Measurements from ENCODE around the gene ZNF57. TPM values are rescaled to one million over a fixed set of nuclear protein-coding genes. Genes with fewer than 3 reads are reported as not detected.
"Not testable (repeated sequence)": the region's sequence is repeated elsewhere in the genome, so short reads cannot be mapped to it uniquely, and the experiment has no call there.

Gene ZNF57
- total RNA-seq, 1 experiment from 2014 or later, result 5.8 TPM

DNA sequence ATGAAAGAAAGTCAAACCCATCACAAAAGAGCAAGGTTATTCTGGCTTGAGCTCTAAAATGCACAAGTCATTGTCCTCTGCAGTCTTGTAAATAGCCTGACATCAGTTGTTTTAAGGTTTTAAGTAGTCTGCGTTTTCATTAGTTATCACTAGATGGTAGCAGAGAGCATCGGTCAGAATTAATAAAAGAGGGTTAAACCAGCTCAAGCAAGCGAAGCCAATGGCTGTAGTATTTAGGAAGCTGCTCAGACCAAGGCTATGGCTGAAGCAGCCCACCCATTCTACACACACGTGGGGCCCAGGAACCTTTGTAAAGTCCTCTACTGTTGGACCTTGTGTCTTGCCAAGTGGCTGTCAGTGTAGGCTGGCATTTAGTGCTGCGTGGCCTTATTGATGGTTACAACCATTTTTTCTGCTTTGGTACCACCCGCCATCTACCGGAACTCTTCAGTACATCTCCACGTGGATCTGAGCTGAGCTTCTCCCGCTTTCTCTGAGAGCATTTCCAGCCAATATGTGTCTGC lies 13.3 kb upstream of the ZNF57 start:
- ChIA-PET POLR2A (interaction anchor here (0.6 to 2.6 kb wide), 3 partner anchors 13 to 109 kb away, joined by 8 to 20 read pairs (median 8); partner anchors contain the start of gene ZNF57), CTCF (interaction anchor here (0.5 to 2.3 kb wide), 12 partner anchors 13 to 411 kb away, joined by 3 to 23 read pairs (median 4); partner anchors contain the start of genes THOP1, ZNF555, ZNF556 and ZNF57)
- no TSS peak for BruUV-seq (replicated peaks)
- no peaks in the 10 kb centered on the region for H3K27me3 Mint-ChIP-seq (ENCODE audit: insufficient read depth, unreplicated experiment)
- H3K4me3 Mint-ChIP-seq (ENCODE audit: unreplicated experiment), result peak overlapping the region; percentile 66
- Histone ChIP-seq H3K4me1 (0 out of 2 replicates have a peak, but pooled peaks cover 5% of the 10 kb centered on the region), H3K9me3 (peaks cover 3% of the 10 kb centered on the region; the same call in 1 of the 2 replicates), H3K36me3 (ENCODE audit: control insufficient read depth, insufficient read depth, low read length) (no peaks in the 10 kb centered on the region), H3K27me3 (replicated peaks; ENCODE audit: control insufficient read depth, insufficient read depth, low read length) (no peaks in the 10 kb centered on the region), H3K4me3 (ENCODE audit: low read depth, low read length) (peak overlapping the region; percentile 10; the same call in 1 of the 2 replicates)
- peak; percentile 58 to 65 for TF ChIP-seq CTCF (IDR thresholded peaks at IDR 0.05; ENCODE audit: insufficient read depth in 1 of 2, low read depth in 1 of 2, low read length in 1 of 2, severe bottlenecking in 1 of 2, unreplicated experiment in 1 of 2)
- no peaks in the 10 kb centered on the region for H3K9me3 Mint-ChIP-seq (ENCODE audit: unreplicated experiment)
- H3K4me1 Mint-ChIP-seq (ENCODE audit: low read depth, unreplicated experiment), result peaks cover 11% of the 10 kb centered on the region
- peak in 1 of 2 experiments; percentile 60 for DNase-seq
- intact Hi-C loops (cut with micrococcal nuclease; ENCODE audit: unreplicated experiment), result loop anchor here (1.0 kb wide), 1 partner anchor 57 kb away; the partner anchor contains the start of gene ZNF77
- peak overlapping the region; percentile 59 for H3K27ac Mint-ChIP-seq (ENCODE audit: unreplicated experiment)
- peaks cover 21% of the 10 kb centered on the region for H3K36me3 Mint-ChIP-seq (ENCODE audit: insufficient read depth, unreplicated experiment)

DNA sequence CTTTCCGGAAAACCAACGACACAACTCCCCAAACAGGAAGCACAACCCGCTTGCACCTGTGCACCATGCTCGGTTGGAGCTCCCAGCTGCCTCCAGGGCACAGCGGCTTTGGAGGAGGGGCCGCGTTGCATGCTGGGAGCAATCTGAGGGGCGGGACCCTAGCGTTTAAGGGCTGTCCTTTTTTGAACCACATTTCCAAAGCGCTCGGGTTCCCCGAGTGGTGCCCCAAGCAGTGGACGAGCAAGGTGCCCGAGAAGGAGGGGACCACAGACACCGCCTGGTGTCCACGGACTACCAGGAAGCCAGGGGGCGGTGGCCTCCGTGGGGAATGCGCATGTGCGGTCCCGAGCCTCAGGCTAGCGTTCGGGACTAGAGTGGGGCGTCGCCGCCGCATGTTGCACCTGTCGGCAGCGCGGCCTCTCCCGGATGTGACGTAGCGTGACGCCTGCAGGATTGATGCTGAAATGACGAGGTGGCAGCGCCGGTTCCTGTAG lies 11.9 kb upstream of the ZNF57 start:
- CTCF ChIA-PET, result interaction anchor here (0.5 to 2.3 kb wide), 5 partner anchors 12 to 240 kb away, joined by 3 to 23 read pairs (median 10); partner anchors contain the start of genes TLE6, ZNF555 and ZNF57

GRCh38 chr19:2890531-2890930 lies 10.2 kb upstream of the ZNF57 start:
- H3K4me3 Mint-ChIP-seq (ENCODE audit: unreplicated experiment), result not testable (repeated sequence)
- CTCF ChIA-PET, result interaction anchor here (0.5 kb wide), 1 partner anchor 205 kb away, joined by 3 read pairs; no protein-coding TSS in a partner anchor

More for the DNA sequence above, 11.9 kb upstream of the ZNF57 start:
- Mint-ChIP-seq H3K27me3 (ENCODE audit: insufficient read depth, unreplicated experiment) (no peaks in the 10 kb centered on the region), H3K27ac (ENCODE audit: unreplicated experiment) (peak overlapping the region; percentile 59), H3K4me1 (ENCODE audit: low read depth, unreplicated experiment) (peaks cover 11% of the 10 kb centered on the region), H3K9me3 (ENCODE audit: unreplicated experiment) (no peaks in the 10 kb centered on the region), H3K36me3 (ENCODE audit: insufficient read depth, unreplicated experiment) (peaks cover 21% of the 10 kb centered on the region), H3K4me3 (ENCODE audit: unreplicated experiment) (peak overlapping the region; percentile 66)
- no TSS peak for BruUV-seq (replicated peaks)
- intact Hi-C loops (cut with micrococcal nuclease; ENCODE audit: unreplicated experiment), result no loop called here
- DNase-seq, result peak; percentile 90 to 94
- Histone ChIP-seq H3K9me3 (peaks cover 3% of the 10 kb centered on the region; the same call in 1 of the 2 replicates), H3K27me3 (replicated peaks; ENCODE audit: control insufficient read depth, insufficient read depth, low read length) (no peaks in the 10 kb centered on the region), H3K4me3 (ENCODE audit: low read depth, low read length) (peak overlapping the region; percentile 44), H3K36me3 (ENCODE audit: control insufficient read depth, insufficient read depth, low read length) (no peaks in the 10 kb centered on the region), H3K4me1 (0 out of 2 replicates have a peak, but pooled peaks cover 5% of the 10 kb centered on the region)
- POLR2A ChIA-PET, result interaction anchor here (0.5 to 2.6 kb wide), 6 partner anchors 12 to 413 kb away, joined by 4 to 20 read pairs (median 9); partner anchors contain the start of genes GADD45B, TLE6 and ZNF57
- no peak for TF ChIP-seq CTCF (IDR thresholded peaks at IDR 0.05; ENCODE audit: insufficient read depth in 1 of 2, low read depth in 1 of 2, low read length in 1 of 2, severe bottlenecking in 1 of 2, unreplicated experiment in 1 of 2)

More at GRCh38 chr19:2890531-2890930, 10.2 kb upstream of the ZNF57 start:
- intact Hi-C loops (cut with micrococcal nuclease; ENCODE audit: unreplicated experiment); H3K9me3 ChIP-seq; H3K4me3 ChIP-seq (ENCODE audit: low read depth, low read length); H3K27me3 Mint-ChIP-seq (ENCODE audit: insufficient read depth, unreplicated experiment); H3K9me3 Mint-ChIP-seq (ENCODE audit: unreplicated experiment); POLR2A ChIA-PET; DNase-seq; H3K27ac Mint-ChIP-seq (ENCODE audit: unreplicated experiment); BruUV-seq (replicated peaks); H3K4me1 ChIP-seq; H3K36me3 ChIP-seq (ENCODE audit: control insufficient read depth, insufficient read depth, low read length); H3K27me3 ChIP-seq (replicated peaks; ENCODE audit: control insufficient read depth, insufficient read depth, low read length): not testable (repeated sequence)
- Mint-ChIP-seq H3K36me3 (ENCODE audit: insufficient read depth, unreplicated experiment) (peaks cover 21% of the 10 kb centered on the region), H3K4me1 (ENCODE audit: low read depth, unreplicated experiment) (peaks cover 11% of the 10 kb centered on the region)
